HG02678 (cell line): ENCODE results near the gene SHISA8.

Experiments
- ATAC-seq: cut with Tn5 transposase; IDR thresholded peaks from one replicate; pipeline ENCODE4 v1.9.1; 2021; ENCODE audit warnings: mild to moderate bottlenecking, moderate library complexity; ENCODE audit not compliant: unreplicated experiment

Gene SHISA8

GRCh38 chr22:41862530-41863266 lies 52.2 kb downstream of the SHISA8 start:
- peak; percentile 66 for ATAC-seq

GRCh38 chr22:41862160-41862529 lies 52.7 kb downstream of the SHISA8 start:
- ATAC-seq = peak; percentile 58
